Body of pancreas (tissue), 4 donors: ENCODE results near the gene DUS3L. TPM values are rescaled to one million over a fixed set of nuclear protein-coding genes. Genes with fewer than 3 reads are reported as not detected.

Experiments used
- ATAC-seq: fragments of 150-250 bp; one replicate; pipeline ENCODE4 v1.9.1; 2016
- DNase-seq, 4 donors: peaks; one replicate each; pipeline ENCODE4 v3.0.0-alpha.2; 2019
- H3K27ac ChIP-seq, 4 donors: fragments of 200-600 bp; sonication (generic); 1 replicate in 3 of 4; 2 replicates in 1 of 4; pipeline versions ENCODE4 v1.5.1 to v1.6.1; 2016 to 2019; ENCODE audit warnings: mild to moderate bottlenecking in 1 of 4, mixed read lengths in 1 of 4, moderate library complexity in 1 of 4
- H3K27me3 ChIP-seq, 2 donors: fragments of 200-600 bp; sonication (generic); one replicate each; pipeline ENCODE4 v1.6.0; 2016; ENCODE audit warnings: mild to moderate bottlenecking in 1 of 2
- H3K36me3 ChIP-seq, 2 donors: fragments of 200-600 bp; sonication (generic); replicated peaks in 1 of 2; 2 replicates each; pipeline ENCODE4 v1.5.1; 2016; ENCODE audit warnings: low read depth in 2 of 2; ENCODE audit not compliant: insufficient read depth in 1 of 2
- H3K4me1 ChIP-seq: fragments of 200-600 bp; sonication (generic); one replicate; pipeline ENCODE4 v1.6.0; 2016
- H3K4me3 ChIP-seq, 2 donors: fragments of 200-600 bp; sonication (generic); 1 replicate in 1 of 2; 2 replicates in 1 of 2; pipeline ENCODE4 v1.5.1; 2016 to 2019
- H3K9me3 ChIP-seq, 3 donors: fragments of 200-600 bp; sonication (generic); 1 replicate in 2 of 3; 2 replicates in 1 of 3; pipeline ENCODE4 v1.5.1; 2016
- CTCF ChIP-seq, 7 experiments: fragments of 450-650 bp in 4 of 7; fragments of 200-600 bp in 3 of 7; sonication (generic) in 3 of 7; IDR thresholded peaks; one replicate each; pipeline ENCODE4 v1.5.1; 2016 to 2019; ENCODE audit warnings: antibody characterized with exemption in 7 of 7
- POLR2A ChIP-seq, 3 donors: fragments of 450-650 bp; IDR thresholded peaks; one replicate each; pipeline ENCODE4 v1.6.1; 2016; ENCODE audit warnings: antibody characterized with exemption in 3 of 3, mild to moderate bottlenecking in 2 of 3
- WGBS, 2 donors: methylation state at CpG; one replicate each; pipeline ENCODE4 v1.1.5; 2017; 5-methylcytosine and 5-hydroxymethylcytosine counted together
- intact Hi-C: fragments of 100-400 bp; cut with DNase I; formaldehyde crosslinking; loops from one replicate; pipeline ENCODE4 v1.15.1; 2023
- total RNA-seq, 2 donors: library from RNA; depleted of rRNA; stranded (reverse); fragments of >200 nt; gene quantifications; one replicate each; pipeline ENCODE4 v1.1.0, GENCODE V29; 2016

Gene DUS3L
- total RNA-seq, 2 donors from 2014 or later, result 28.0 to 39.6 TPM

- Histone ChIP-seq H3K36me3 (no peaks in the 10 kb centered on the region), H3K27me3 (no peaks in the 10 kb centered on the region), H3K4me3 (no peak overlapping the region), H3K4me1 (peaks cover 9% of the 10 kb centered on the region), H3K9me3 (no peaks in the 10 kb centered on the region), H3K27ac (peak overlapping the region in 3 of 4 donors; percentile 60 to 82 (median 73))
- DNase-seq (no peak), ATAC-seq (peak; percentile 61)
- intact Hi-C loops, result no loop called here
- peak in 1 of 3 donors; percentile 3 for TF ChIP-seq POLR2A (IDR thresholded peaks at IDR 0.05)
- no peak for TF ChIP-seq CTCF (IDR thresholded peaks at IDR 0.05)
- 15 to 20% methylated on average over 15 of the region's 15 CpGs for WGBS, 2 donors
Measured at GRCh38 chr19:5837761-5838352, 46.9 kb upstream of the DUS3L start.

GRCh38 chr19:5832527-5833216, 41.7 kb upstream of the DUS3L start:
- WGBS, 2 donors, result 74 to 86% methylated on average over 6 of the region's 6 CpGs
- Histone ChIP-seq H3K27me3 (no peaks in the 10 kb centered on the region), H3K36me3 (no peaks in the 10 kb centered on the region), H3K4me1 (peaks cover 15% of the 10 kb centered on the region), H3K9me3 (no peaks in the 10 kb centered on the region), H3K27ac (no peak overlapping the region), H3K4me3 (no peak overlapping the region)
- DNase-seq (no peak), ATAC-seq (no peak)
- no peak for TF ChIP-seq CTCF (IDR thresholded peaks at IDR 0.05)
- TF ChIP-seq POLR2A (IDR thresholded peaks at IDR 0.05), result no peak
- intact Hi-C loops, result no loop called here

- DNase-seq (no peak), ATAC-seq (no peak)
- no peaks in the 10 kb centered on the region for H3K9me3 ChIP-seq
- 70 to 86% methylated on average over 2 to 22 of the region's 22 CpGs for WGBS, 2 donors
- H3K27ac ChIP-seq, result no peak overlapping the region
- TF ChIP-seq POLR2A (IDR thresholded peaks at IDR 0.05), result no peak
- TF ChIP-seq CTCF (IDR thresholded peaks at IDR 0.05), result no peak
- peaks cover 20% of the 10 kb centered on the region for H3K4me1 ChIP-seq
- no peak overlapping the region for H3K4me3 ChIP-seq
- H3K27me3 ChIP-seq, result no peaks in the 10 kb centered on the region
- intact Hi-C loops, result no loop called here
- no peaks in the 10 kb centered on the region for H3K36me3 ChIP-seq
Measured at GRCh38 chr19:5832061-5832460, 41.1 kb upstream of the DUS3L start.

- TF ChIP-seq POLR2A (IDR thresholded peaks at IDR 0.05) (no peak), CTCF (IDR thresholded peaks at IDR 0.05) (no peak)
- WGBS, 2 donors, result 64% methylated on average over 9 of the region's 9 CpGs; no CpG with 5 or more reads in 1 of the 2 donors
- DNase-seq (no peak), ATAC-seq (no peak)
- H3K27me3 ChIP-seq, result no peaks in the 10 kb centered on the region
- H3K4me1 ChIP-seq, result peaks cover 29% of the 10 kb centered on the region
- no peak overlapping the region for H3K4me3 ChIP-seq
- no peak overlapping the region for H3K27ac ChIP-seq
- no peaks in the 10 kb centered on the region for H3K9me3 ChIP-seq
- intact Hi-C loops, result no loop called here
- no peaks in the 10 kb centered on the region for H3K36me3 ChIP-seq
Measured at GRCh38 chr19:5831159-5831558, 40.2 kb upstream of the DUS3L start.
